Upper lobe of right lung (tissue), 1 donor: ENCODE data around the gene CFTR. TPM values are rescaled to one million over a fixed set of nuclear protein-coding genes. Genes with fewer than 3 reads are reported as not detected.

Experiments
- ATAC-seq: fragments of 200-7000 bp; cut with Tn5 transposase; one replicate; pipeline ENCODE4 v1.9.1; 2020; ENCODE audit warnings: mild to moderate bottlenecking, moderate library complexity
- DNase-seq: peaks from one replicate; pipeline ENCODE4 v3.0.0-alpha.2; 2020
- H3K27ac ChIP-seq: fragments of 200-600 bp; one replicate; pipeline ENCODE4 v1.8.0; 2022
- H3K27me3 ChIP-seq: fragments of 200-600 bp; one replicate; pipeline ENCODE4 v1.8.0; 2022; ENCODE audit warnings: mild to moderate bottlenecking
- H3K36me3 ChIP-seq: fragments of 200-600 bp; one replicate; pipeline ENCODE4 v1.8.0; 2022
- H3K4me1 ChIP-seq: fragments of 200-600 bp; one replicate; pipeline ENCODE4 v1.8.0; 2022
- H3K4me3 ChIP-seq: fragments of 200-600 bp; one replicate; pipeline ENCODE4 v1.8.0; 2022; ENCODE audit warnings: mild to moderate bottlenecking
- H3K9me3 ChIP-seq: fragments of 200-600 bp; one replicate; pipeline ENCODE4 v1.8.0; 2022
- CTCF ChIP-seq: fragments of 200-600 bp; IDR thresholded peaks from one replicate; pipeline ENCODE4 v1.8.0; 2022; ENCODE audit warnings: antibody characterized with exemption
- intact Hi-C: fragments of 100-400 bp; cut with DNase I; formaldehyde crosslinking; loops from one replicate; pipeline ENCODE4 v1.11.0; 2022
- total RNA-seq: library from RNA; stranded (reverse); fragmentation: NEBNext Ultra II Directional; extraction: Animal tissue kit (Norgen Biotek cat#: 25700); gene quantifications from one replicate; pipeline ENCODE4 v1.2.1, GENCODE V29; 2021
- donor health status: DM: no; HTN: yes; CAD: no; lungs with severe emphysema.

The CFTR gene
- total RNA-seq, 1 donor from 2014 or later = 28.0 TPM

- H3K4me3 ChIP-seq = no peak overlapping the region
- no peaks in the 10 kb centered on the region for H3K36me3 ChIP-seq
- H3K27ac ChIP-seq = no peak overlapping the region
- H3K4me1 ChIP-seq = no peaks in the 10 kb centered on the region
- DNase-seq = no peak
- peaks cover 1% of the 10 kb centered on the region for H3K27me3 ChIP-seq
- no peaks in the 10 kb centered on the region for H3K9me3 ChIP-seq
- no peak for TF ChIP-seq CTCF
- ATAC-seq = no peak
- intact Hi-C loops = no loop called here
These were observed 9.2 kb downstream of the CFTR start for GRCh38 chr7:117489016-117489415.

GRCh38 chr7:117489430-117489829 is 9.6 kb downstream of the CFTR start:
- Histone ChIP-seq H3K27me3 (no peaks in the 10 kb centered on the region), H3K4me1 (no peaks in the 10 kb centered on the region), H3K4me3 (no peak overlapping the region), H3K36me3 (no peaks in the 10 kb centered on the region), H3K27ac (no peak overlapping the region), H3K9me3 (no peaks in the 10 kb centered on the region)
- DNase-seq (no peak), ATAC-seq (no peak)
- intact Hi-C loops = no loop called here
- no peak for TF ChIP-seq CTCF

- no peak overlapping the region for H3K27ac ChIP-seq
These were observed 10.1 kb downstream of the CFTR start for GRCh38 chr7:117489911-117490310.

GRCh38 chr7:117492649-117493048 is 12.8 kb downstream of the CFTR start:
- TF ChIP-seq CTCF = no peak
- ATAC-seq (no peak), DNase-seq (no peak)
- H3K4me3 ChIP-seq = no peak overlapping the region
- no peaks in the 10 kb centered on the region for H3K9me3 ChIP-seq
- H3K4me1 ChIP-seq = no peaks in the 10 kb centered on the region
- no peaks in the 10 kb centered on the region for H3K36me3 ChIP-seq
- no peak overlapping the region for H3K27ac ChIP-seq
- intact Hi-C loops = no loop called here
- H3K27me3 ChIP-seq = no peaks in the 10 kb centered on the region

More at GRCh38 chr7:117489911-117490310, 10.1 kb downstream of the CFTR start:
- ATAC-seq (no peak), DNase-seq (no peak)
- Histone ChIP-seq H3K4me3 (no peak overlapping the region), H3K27me3 (no peaks in the 10 kb centered on the region), H3K4me1 (no peaks in the 10 kb centered on the region), H3K9me3 (no peaks in the 10 kb centered on the region), H3K36me3 (no peaks in the 10 kb centered on the region)
- TF ChIP-seq CTCF = no peak
- intact Hi-C loops = no loop called here

- no peaks in the 10 kb centered on the region for H3K27me3 ChIP-seq
- no peak for DNase-seq
- no peak overlapping the region for H3K27ac ChIP-seq
- H3K4me3 ChIP-seq = no peak overlapping the region
- no peaks in the 10 kb centered on the region for H3K9me3 ChIP-seq
- intact Hi-C loops = no loop called here
- H3K4me1 ChIP-seq = no peaks in the 10 kb centered on the region
- no peak for ATAC-seq
- H3K36me3 ChIP-seq = no peaks in the 10 kb centered on the region
- TF ChIP-seq CTCF = no peak
These were observed 13.6 kb downstream of the CFTR start for GRCh38 chr7:117493460-117493859.

GRCh38 chr7:117495308-117495707 is 15.5 kb downstream of the CFTR start:
- TF ChIP-seq CTCF = no peak
- intact Hi-C loops = no loop called here

More at GRCh38 chr7:117495308-117495707, 15.5 kb downstream of the CFTR start:
- Histone ChIP-seq H3K36me3 (no peaks in the 10 kb centered on the region), H3K27me3 (no peaks in the 10 kb centered on the region), H3K4me1 (no peaks in the 10 kb centered on the region), H3K9me3 (no peaks in the 10 kb centered on the region), H3K27ac (no peak overlapping the region), H3K4me3 (no peak overlapping the region)
- no peak for ATAC-seq
- no peak for DNase-seq
